T-helper 1 cell treated with Interleukin-12 subunit alpha and Interleukin-12 subunit beta and Interleukin-4 antibody, amounts not matched to agents 30 μg/mL and 1 μg/mL, for 36 hours (primary cell): ENCODE data around the gene ARHGEF1.
A peak's percentile ranks its signal among the peaks of the same experiment; 100 is the strongest.

ENCODE experiments used
- H3K27ac Mint-ChIP-seq: one replicate; pipeline ENCODE4 v1.8.0; 2021; ENCODE audit warnings: mild to moderate bottlenecking, mixed read lengths
- H3K27me3 Mint-ChIP-seq: one replicate; pipeline ENCODE4 v1.8.0; 2021; ENCODE audit warnings: low read depth, mixed read lengths
- H3K36me3 Mint-ChIP-seq: one replicate; pipeline ENCODE4 v1.8.0; 2021; ENCODE audit warnings: low read depth, mixed read lengths
- H3K4me1 Mint-ChIP-seq: one replicate; pipeline ENCODE4 v1.8.0; 2021; ENCODE audit warnings: low read depth, mixed read lengths
- H3K4me3 Mint-ChIP-seq: one replicate; pipeline ENCODE4 v1.8.0; 2021; ENCODE audit warnings: mild to moderate bottlenecking, moderate library complexity, mixed read lengths
- H3K9me3 Mint-ChIP-seq: one replicate; pipeline ENCODE4 v1.8.0; 2021; ENCODE audit warnings: mixed read lengths

Gene ARHGEF1, protein sequence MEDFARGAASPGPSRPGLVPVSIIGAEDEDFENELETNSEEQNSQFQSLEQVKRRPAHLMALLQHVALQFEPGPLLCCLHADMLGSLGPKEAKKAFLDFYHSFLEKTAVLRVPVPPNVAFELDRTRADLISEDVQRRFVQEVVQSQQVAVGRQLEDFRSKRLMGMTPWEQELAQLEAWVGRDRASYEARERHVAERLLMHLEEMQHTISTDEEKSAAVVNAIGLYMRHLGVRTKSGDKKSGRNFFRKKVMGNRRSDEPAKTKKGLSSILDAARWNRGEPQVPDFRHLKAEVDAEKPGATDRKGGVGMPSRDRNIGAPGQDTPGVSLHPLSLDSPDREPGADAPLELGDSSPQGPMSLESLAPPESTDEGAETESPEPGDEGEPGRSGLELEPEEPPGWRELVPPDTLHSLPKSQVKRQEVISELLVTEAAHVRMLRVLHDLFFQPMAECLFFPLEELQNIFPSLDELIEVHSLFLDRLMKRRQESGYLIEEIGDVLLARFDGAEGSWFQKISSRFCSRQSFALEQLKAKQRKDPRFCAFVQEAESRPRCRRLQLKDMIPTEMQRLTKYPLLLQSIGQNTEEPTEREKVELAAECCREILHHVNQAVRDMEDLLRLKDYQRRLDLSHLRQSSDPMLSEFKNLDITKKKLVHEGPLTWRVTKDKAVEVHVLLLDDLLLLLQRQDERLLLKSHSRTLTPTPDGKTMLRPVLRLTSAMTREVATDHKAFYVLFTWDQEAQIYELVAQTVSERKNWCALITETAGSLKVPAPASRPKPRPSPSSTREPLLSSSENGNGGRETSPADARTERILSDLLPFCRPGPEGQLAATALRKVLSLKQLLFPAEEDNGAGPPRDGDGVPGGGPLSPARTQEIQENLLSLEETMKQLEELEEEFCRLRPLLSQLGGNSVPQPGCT

GRCh38 chr19:41882568-41883462, at the start of gene ARHGEF1:
TSS of gene ARHGEF1 (plus strand) at chr19:41883184. CDS start at chr19:41888083, 4,899 bp downstream.
- no peaks in the 10 kb centered on the region for H3K9me3 Mint-ChIP-seq
- peak within 1 kb of the TSS; percentile 95 for H3K4me3 Mint-ChIP-seq
- no peaks in the 10 kb centered on the region for H3K27me3 Mint-ChIP-seq
- peaks cover 40% of the 10 kb centered on the region for H3K36me3 Mint-ChIP-seq
- peaks cover 49% of the 10 kb centered on the region for H3K4me1 Mint-ChIP-seq
- peak within 1 kb of the TSS; percentile 95 for H3K27ac Mint-ChIP-seq

GRCh38 chr19:41837981-41838708, 44.8 kb upstream of the ARHGEF1 start:
- Mint-ChIP-seq H3K4me3 (no peak overlapping the region), H3K9me3 (no peaks in the 10 kb centered on the region), H3K27ac (no peak overlapping the region), H3K27me3 (peaks cover 41% of the 10 kb centered on the region), H3K4me1 (no peaks in the 10 kb centered on the region), H3K36me3 (no peaks in the 10 kb centered on the region)

- Mint-ChIP-seq H3K9me3 (no peaks in the 10 kb centered on the region), H3K4me1 (no peaks in the 10 kb centered on the region), H3K4me3 (no peak overlapping the region), H3K27me3 (peaks cover 46% of the 10 kb centered on the region), H3K27ac (no peak overlapping the region), H3K36me3 (no peaks in the 10 kb centered on the region)
These were observed 43.8 kb upstream of the ARHGEF1 start for GRCh38 chr19:41839211-41839610.

GRCh38 chr19:41843371-41843770, 39.6 kb upstream of the ARHGEF1 start:
- Mint-ChIP-seq H3K27me3 (peaks cover 20% of the 10 kb centered on the region), H3K4me1 (no peaks in the 10 kb centered on the region), H3K4me3 (no peak overlapping the region), H3K27ac (no peak overlapping the region), H3K36me3 (no peaks in the 10 kb centered on the region), H3K9me3 (no peaks in the 10 kb centered on the region)

GRCh38 chr19:41844601-41845000, 38.4 kb upstream of the ARHGEF1 start, which contains the start of gene LYPD4:
TSS of gene LYPD4 (minus strand) at chr19:41844683. CDS start at chr19:41839285, 5,398 bp downstream.
- Mint-ChIP-seq H3K9me3 (no peaks in the 10 kb centered on the region), H3K27ac (peak within 1 kb of the TSS; percentile 16), H3K36me3 (no peaks in the 10 kb centered on the region), H3K27me3 (peaks cover 17% of the 10 kb centered on the region), H3K4me1 (no peaks in the 10 kb centered on the region), H3K4me3 (no peak within 1 kb of the TSS)

- no peaks in the 10 kb centered on the region for H3K36me3 Mint-ChIP-seq
- H3K27me3 Mint-ChIP-seq: peaks cover 17% of the 10 kb centered on the region
- no peaks in the 10 kb centered on the region for H3K9me3 Mint-ChIP-seq
- no peak within 1 kb of the TSS for H3K4me3 Mint-ChIP-seq
- no peaks in the 10 kb centered on the region for H3K4me1 Mint-ChIP-seq
- peak within 1 kb of the TSS; percentile 16 for H3K27ac Mint-ChIP-seq
These were observed 38.2 kb upstream of the ARHGEF1 start, which contains the start of gene DMRTC2 for GRCh38 chr19:41845001-41845050. TSS of gene DMRTC2 (plus strand) at chr19:41845042. CDS start at chr19:41847429, 2,387 bp downstream.

GRCh38 chr19:41845051-41845590, 37.9 kb upstream of the ARHGEF1 start:
- Mint-ChIP-seq H3K27me3 (peaks cover 15% of the 10 kb centered on the region), H3K9me3 (no peaks in the 10 kb centered on the region), H3K4me1 (no peaks in the 10 kb centered on the region), H3K4me3 (no peak overlapping the region), H3K36me3 (no peaks in the 10 kb centered on the region), H3K27ac (no peak overlapping the region)

DNA sequence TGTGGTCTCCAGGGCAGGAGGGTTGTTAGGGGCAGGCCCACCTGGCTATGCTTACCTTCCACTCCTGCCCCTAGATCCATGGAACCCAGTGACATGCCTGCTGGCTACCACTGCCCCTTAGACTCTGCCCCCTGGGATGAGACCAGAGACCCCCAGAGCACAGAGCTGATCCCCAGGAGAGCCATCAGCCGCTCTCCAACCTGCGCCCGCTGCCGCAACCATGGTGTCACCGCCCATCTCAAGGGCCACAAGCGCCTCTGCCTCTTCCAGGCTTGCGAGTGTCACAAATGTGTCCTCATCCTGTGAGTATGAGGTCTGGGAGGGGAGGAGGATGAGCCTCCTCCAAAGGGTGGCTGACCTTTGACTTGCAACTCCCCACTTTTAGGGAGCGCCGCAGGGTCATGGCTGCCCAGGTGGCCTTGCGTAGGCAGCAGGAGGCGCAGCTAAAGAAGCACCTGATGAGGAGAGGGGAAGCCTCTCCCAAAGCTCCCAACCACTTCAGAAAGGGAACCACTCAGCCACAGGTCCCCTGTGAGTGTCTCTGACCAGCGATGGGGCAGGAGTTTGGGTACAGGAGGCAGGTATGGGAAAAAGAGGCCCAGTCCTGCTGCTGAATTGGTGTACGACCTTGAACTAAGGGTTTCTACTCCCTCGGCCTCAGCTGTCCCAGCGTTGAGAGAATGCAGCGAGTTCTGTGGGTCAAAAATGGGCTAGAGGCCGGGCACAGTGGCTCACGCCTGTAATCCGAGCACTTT, 35.5 kb upstream of the ARHGEF1 start:
- Mint-ChIP-seq H3K27ac (no peak overlapping the region), H3K36me3 (no peaks in the 10 kb centered on the region), H3K4me1 (no peaks in the 10 kb centered on the region), H3K27me3 (peaks cover 27% of the 10 kb centered on the region), H3K9me3 (no peaks in the 10 kb centered on the region), H3K4me3 (no peak overlapping the region)

GRCh38 chr19:41848666-41849065, 34.3 kb upstream of the ARHGEF1 start:
- H3K4me3 Mint-ChIP-seq: no peak overlapping the region
- H3K27me3 Mint-ChIP-seq: peaks cover 30% of the 10 kb centered on the region
- H3K27ac Mint-ChIP-seq: no peak overlapping the region
- no peaks in the 10 kb centered on the region for H3K36me3 Mint-ChIP-seq
- no peaks in the 10 kb centered on the region for H3K9me3 Mint-ChIP-seq
- H3K4me1 Mint-ChIP-seq: no peaks in the 10 kb centered on the region

DNA sequence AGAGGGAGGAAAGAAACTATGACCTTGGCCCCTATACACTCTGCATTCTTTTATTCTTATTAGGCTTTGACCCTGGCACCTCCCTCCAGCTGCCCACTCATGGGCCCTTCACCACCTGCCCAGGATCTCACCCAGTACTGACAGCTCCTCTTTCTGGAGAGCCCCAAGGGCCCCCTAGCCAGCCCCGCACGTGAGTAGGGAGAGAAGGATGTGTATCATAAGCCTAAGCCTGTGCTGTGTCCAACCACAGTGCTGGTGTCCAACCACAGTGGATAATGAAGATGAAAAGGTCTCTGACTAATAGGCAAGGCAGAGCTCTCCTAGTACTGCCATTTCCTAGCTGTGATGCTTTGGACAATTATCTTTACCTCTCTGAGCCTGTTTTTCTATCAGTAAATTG, 33.9 kb upstream of the ARHGEF1 start:
- no peak overlapping the region for H3K4me3 Mint-ChIP-seq
- no peaks in the 10 kb centered on the region for H3K9me3 Mint-ChIP-seq
- H3K4me1 Mint-ChIP-seq: no peaks in the 10 kb centered on the region
- H3K27ac Mint-ChIP-seq: no peak overlapping the region
- H3K36me3 Mint-ChIP-seq: no peaks in the 10 kb centered on the region
- peaks cover 27% of the 10 kb centered on the region for H3K27me3 Mint-ChIP-seq

- Mint-ChIP-seq H3K4me3 (no peak overlapping the region), H3K9me3 (no peaks in the 10 kb centered on the region), H3K27me3 (peaks cover 36% of the 10 kb centered on the region), H3K27ac (no peak overlapping the region), H3K36me3 (no peaks in the 10 kb centered on the region), H3K4me1 (no peaks in the 10 kb centered on the region)
These were observed 32.6 kb upstream of the ARHGEF1 start for GRCh38 chr19:41850381-41850780.

DNA sequence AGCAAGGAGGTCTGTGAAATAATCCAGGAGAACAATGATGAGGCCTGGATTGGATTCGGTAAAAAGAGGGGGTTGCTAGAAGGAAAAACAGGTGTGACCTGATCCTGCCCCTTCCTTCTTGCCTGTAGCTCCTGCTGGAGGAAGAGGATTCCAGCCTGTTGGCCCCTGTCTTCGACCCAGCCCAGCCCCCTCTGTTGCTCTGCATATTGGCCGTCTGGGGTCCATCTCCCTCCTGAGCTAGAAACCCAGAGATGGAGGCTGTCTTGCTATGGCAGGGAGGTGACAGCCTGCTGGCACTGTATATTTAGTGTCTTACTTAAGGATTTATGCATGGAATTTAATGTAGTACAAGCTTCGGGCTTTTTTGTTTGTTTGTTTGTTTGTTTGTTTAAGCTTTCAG, 31.5 kb upstream of the ARHGEF1 start:
- no peak overlapping the region for H3K4me3 Mint-ChIP-seq
- no peak overlapping the region for H3K27ac Mint-ChIP-seq
- H3K4me1 Mint-ChIP-seq: no peaks in the 10 kb centered on the region
- H3K36me3 Mint-ChIP-seq: no peaks in the 10 kb centered on the region
- no peaks in the 10 kb centered on the region for H3K9me3 Mint-ChIP-seq
- peaks cover 36% of the 10 kb centered on the region for H3K27me3 Mint-ChIP-seq

DNA sequence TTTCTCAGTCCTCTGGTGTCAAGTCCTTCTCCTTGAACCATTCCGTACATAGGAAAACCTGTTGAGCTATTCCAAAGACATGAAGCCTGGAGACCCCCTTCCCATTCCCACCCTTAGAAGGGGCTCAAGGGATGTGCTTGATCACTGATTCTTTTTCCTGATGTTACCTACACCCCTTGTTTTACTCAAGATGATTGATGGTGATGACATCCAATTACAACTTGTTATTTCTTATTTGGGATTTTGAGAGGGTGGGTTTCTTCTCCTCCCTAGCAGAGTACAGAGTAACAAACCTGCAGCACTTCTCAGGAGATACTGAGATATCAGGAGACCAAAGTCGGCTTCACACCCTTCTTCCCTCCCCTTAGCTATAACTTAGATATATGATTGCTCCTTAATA, 29.6 kb upstream of the ARHGEF1 start:
- Mint-ChIP-seq H3K4me1 (no peaks in the 10 kb centered on the region), H3K36me3 (no peaks in the 10 kb centered on the region), H3K9me3 (no peaks in the 10 kb centered on the region), H3K27me3 (peaks cover 36% of the 10 kb centered on the region), H3K4me3 (no peak overlapping the region), H3K27ac (no peak overlapping the region)
